Neural cell (in vitro differentiated cells): Measurements from ENCODE around the gene CASKIN1. TPM values are rescaled to one million over a fixed set of nuclear protein-coding genes. Genes with fewer than 3 reads are reported as not detected.

ENCODE experiments used
- H2AFZ ChIP-seq: fragments of 200-600, 300-800 bp; sonication (generic), shearing (Covaris generic); 2 replicates; pipeline ENCODE4 v1.6.0; 2014; ENCODE audit warnings: low read depth, mild to moderate bottlenecking, antibody characterized with exemption, low read length, moderate library complexity
- H3F3A ChIP-seq: fragments of 200-600 bp; shearing (Covaris generic); 2 replicates; pipeline ENCODE4 v1.6.1; 2016; ENCODE audit warnings: mild to moderate bottlenecking, moderate library complexity, mixed read lengths, antibody characterized with exemption, low read length; ENCODE audit not compliant: insufficient read depth, poor library complexity, severe bottlenecking
- H3K27ac ChIP-seq: fragments of 200-600, 300-800 bp; sonication (generic), shearing (Covaris generic); 2 replicates; pipeline ENCODE4 v1.5.1; 2014; ENCODE audit warnings: mild to moderate bottlenecking, low read length, moderate library complexity
- H3K27me3 ChIP-seq: fragments of 300-800, 200-600 bp; sonication (generic), shearing (Covaris generic); 2 replicates; pipeline ENCODE4 v1.6.0; 2014; ENCODE audit warnings: mild to moderate bottlenecking, low read depth, low read length, moderate library complexity; ENCODE audit not compliant: insufficient read depth
- H3K36me3 ChIP-seq: fragments of 300-800, 200-600 bp; sonication (generic), shearing (Covaris generic); 2 replicates; pipeline ENCODE4 v1.5.1; 2014; ENCODE audit warnings: mild to moderate bottlenecking, antibody characterized with exemption, low read length, moderate library complexity; ENCODE audit not compliant: insufficient read depth
- H3K4me2 ChIP-seq: fragments of 300-800, 200-600 bp; sonication (generic), shearing (Covaris generic); 2 replicates; pipeline ENCODE4 v1.6.0; 2014; ENCODE audit warnings: mild to moderate bottlenecking, low read length
- H3K4me3 ChIP-seq: fragments of 300-800, 200-600 bp; sonication (generic), shearing (Covaris generic); 2 replicates; pipeline ENCODE4 v1.5.1; 2014; ENCODE audit warnings: mild to moderate bottlenecking, low read length, moderate library complexity
- H3K79me2 ChIP-seq: fragments of 200-600 bp; shearing (Covaris generic); replicated peaks from 2 replicates; pipeline ENCODE4 v1.6.0; 2014; ENCODE audit warnings: mild to moderate bottlenecking, low read length, moderate library complexity; ENCODE audit not compliant: insufficient read depth
- H3K9ac ChIP-seq: fragments of 300-800, 200-600 bp; sonication (generic), shearing (Covaris generic); 2 replicates; pipeline ENCODE4 v1.6.1; 2016; ENCODE audit warnings: mild to moderate bottlenecking, low read length, mixed read lengths
- H3K9me2 ChIP-seq: fragments of 200-600 bp; shearing (Covaris generic); 2 replicates; pipeline ENCODE4 v1.6.1; 2016; ENCODE audit warnings: mild to moderate bottlenecking, low read length, mixed read lengths; ENCODE audit not compliant: insufficient read depth
- H3K9me3 ChIP-seq: fragments of 200-600, 300-800 bp; sonication (generic), shearing (Covaris generic); 2 replicates; pipeline ENCODE4 v1.6.1; 2016; ENCODE audit warnings: mild to moderate bottlenecking, mixed run types, low read length, moderate library complexity, mixed read lengths
- H4K20me1 ChIP-seq: fragments of 200-600 bp; shearing (Covaris generic); 2 replicates; pipeline ENCODE4 v1.6.1; 2016; ENCODE audit warnings: mild to moderate bottlenecking, mixed run types; ENCODE audit not compliant: insufficient read depth
- CTCF ChIP-seq: fragments of 450-650 bp; IDR thresholded peaks from 2 replicates; pipeline ENCODE4 v1.5.1; 2014; ENCODE audit warnings: antibody characterized with exemption, mild to moderate bottlenecking, moderate library complexity; ENCODE audit not compliant: poor library complexity, severe bottlenecking
- EP300 ChIP-seq: fragments of 450-650 bp; conservative IDR thresholded peaks from 2 replicates; pipeline ENCODE4 v1.6.1; 2014; ENCODE audit warnings: antibody characterized with exemption, mild to moderate bottlenecking, moderate library complexity; ENCODE audit not compliant: poor library complexity, severe bottlenecking
- EZH2 ChIP-seq: fragments of 200-600, 300-800 bp; shearing (Covaris generic), sonication (generic); IDR thresholded peaks from 2 replicates; pipeline ENCODE4 v1.6.1; 2014; ENCODE audit warnings: antibody characterized with exemption, low read length, borderline replicate concordance, mild to moderate bottlenecking; ENCODE audit not compliant: insufficient read depth, poor library complexity, severe bottlenecking
- MXI1 ChIP-seq: fragments of 450-650 bp; conservative IDR thresholded peaks from 2 replicates; pipeline ENCODE4 v1.6.1; 2014; ENCODE audit warnings: antibody characterized with exemption, mild to moderate bottlenecking; ENCODE audit not compliant: poor library complexity, severe bottlenecking
- POLR2AphosphoS5 ChIP-seq: IDR thresholded peaks from 2 replicates; pipeline ENCODE4 v1.6.1; 2012
- RAD21 ChIP-seq: fragments of 450-650 bp; conservative IDR thresholded peaks from 2 replicates; pipeline ENCODE4 v1.6.1; 2014; ENCODE audit warnings: antibody characterized with exemption, mild to moderate bottlenecking, moderate library complexity
- REST ChIP-seq: IDR thresholded peaks from 2 replicates; pipeline ENCODE4 v1.6.1; 2012; ENCODE audit warnings: borderline replicate concordance
- SMC3 ChIP-seq: fragments of 450-650 bp; conservative IDR thresholded peaks from 2 replicates; pipeline ENCODE4 v1.6.1; 2014; ENCODE audit warnings: antibody characterized with exemption, mild to moderate bottlenecking, moderate library complexity; ENCODE audit not compliant: poor library complexity
- TAF1 ChIP-seq: IDR thresholded peaks from 2 replicates; pipeline ENCODE4 v1.6.1; 2012; ENCODE audit warnings: low read depth
- polyA plus RNA-seq: library from polyadenylated mRNA; depleted of rRNA; stranded (reverse); fragments of >200 nt; gene quantifications from 2 replicates; pipeline ENCODE4 v1.2.3, GENCODE V29; 2014

CASKIN1 gene
- polyA plus RNA-seq, 1 donor from 2014 or later: 10.3 TPM

GRCh38 chr16:2235695-2236336, 39.4 kb upstream of the CASKIN1 start (continued):
- no peak for TF ChIP-seq CTCF

- H3K9me2 ChIP-seq: no peaks in the 10 kb centered on the region
- H3K9me3 ChIP-seq: no peaks in the 10 kb centered on the region
- no peaks in the 10 kb centered on the region for H3K36me3 ChIP-seq
- no peak overlapping the region for H2AFZ ChIP-seq
- TF ChIP-seq RAD21 (no peak), EZH2 (no peak), POLR2AphosphoS5 (no peak), MXI1 (no peak), SMC3 (no peak), REST (no peak), EP300 (no peak), CTCF (no peak), TAF1 (no peak)
- no peak overlapping the region for H3K4me2 ChIP-seq
- no peak overlapping the region for H3K4me3 ChIP-seq
- H3K9ac ChIP-seq: no peak overlapping the region
- H3K27me3 ChIP-seq: peaks cover 15% of the 10 kb centered on the region
- H3K79me2 ChIP-seq: no peaks in the 10 kb centered on the region
- no peaks in the 10 kb centered on the region for H3F3A ChIP-seq
- H3K27ac ChIP-seq: no peak overlapping the region
- no peaks in the 10 kb centered on the region for H4K20me1 ChIP-seq
Observed at GRCh38 chr16:2235234-2235651, 38.8 kb upstream of the CASKIN1 start.

GRCh38 chr16:2234813-2235170, 38.4 kb upstream of the CASKIN1 start:
- H3K27me3 ChIP-seq: peaks cover 15% of the 10 kb centered on the region
- no peaks in the 10 kb centered on the region for H3K79me2 ChIP-seq
- H2AFZ ChIP-seq: no peak overlapping the region
- no peaks in the 10 kb centered on the region for H3K9me2 ChIP-seq
- no peaks in the 10 kb centered on the region for H4K20me1 ChIP-seq
- no peak overlapping the region for H3K4me2 ChIP-seq
- no peaks in the 10 kb centered on the region for H3K9me3 ChIP-seq
- no peak overlapping the region for H3K27ac ChIP-seq
- TF ChIP-seq SMC3 (no peak), MXI1 (no peak), EP300 (no peak), CTCF (no peak), EZH2 (no peak), RAD21 (no peak), POLR2AphosphoS5 (no peak), TAF1 (no peak), REST (no peak)
- H3K9ac ChIP-seq: no peak overlapping the region
- no peak overlapping the region for H3K4me3 ChIP-seq
- no peaks in the 10 kb centered on the region for H3K36me3 ChIP-seq
- no peaks in the 10 kb centered on the region for H3F3A ChIP-seq
